Daoy (cell line): Measurements from ENCODE around the gene TXNIP. TPM values are rescaled to one million over a fixed set of nuclear protein-coding genes. Genes with fewer than 3 reads are reported as not detected.

Experiments
- DNase-seq: peaks from one replicate; pipeline ENCODE4 v3.0.0-alpha.2; 2015; ENCODE audit warnings: low read depth
- total RNA-seq: library from RNA; depleted of rRNA; stranded (reverse); fragments of >200 nt; shearing (Covaris generic); gene quantifications from 2 replicates; pipeline ENCODE4 v1.2.3, GENCODE V29; 2014

TXNIP gene
- total RNA-seq, 1 experiment from 2014 or later, result 2.6 TPM

- peak; percentile 60 for DNase-seq
Measured at GRCh38 chr1:145963265-145964019, 32.9 kb downstream of the TXNIP start.

GRCh38 chr1:145962157-145963102 lies 33.9 kb downstream of the TXNIP start:
- peak; percentile 19 for DNase-seq

- DNase-seq, result peak; percentile 44
Measured at GRCh38 chr1:145961425-145962156, 34.8 kb downstream of the TXNIP start.

- DNase-seq, result no peak
Measured at GRCh38 chr1:145961109-145961424, 35.3 kb downstream of the TXNIP start.

GRCh38 chr1:145960468-145961108 lies 35.8 kb downstream of the TXNIP start:
- peak; percentile 70 for DNase-seq

GRCh38 chr1:145959957-145960467 lies 36.4 kb downstream of the TXNIP start:
- DNase-seq, result no peak

- no peak for DNase-seq
Measured at GRCh38 chr1:145959333-145959732, 37.0 kb downstream of the TXNIP start.

GRCh38 chr1:145958734-145959133 lies 37.6 kb downstream of the TXNIP start:
- no peak for DNase-seq

GRCh38 chr1:145957443-145958319 lies 38.7 kb downstream of the TXNIP start, which contains the start of gene LIX1L:
Gene LIX1L (minus strand): TSS chr1:145958017. CDS start chr1:145957927, 90 bp downstream.
- peak; percentile 99 for DNase-seq

- DNase-seq, result peak; percentile 13
Measured at GRCh38 chr1:145956781-145957442, 39.5 kb downstream of the TXNIP start.

GRCh38 chr1:145956361-145956760 lies 40.0 kb downstream of the TXNIP start:
- no peak for DNase-seq

- no peak for DNase-seq
Measured at GRCh38 chr1:145955436-145955835, 40.9 kb downstream of the TXNIP start.

- no peak for DNase-seq
Measured at GRCh38 chr1:145953861-145954260, 42.5 kb downstream of the TXNIP start.

- DNase-seq, result no peak
Measured at GRCh38 chr1:145952903-145953302, 43.5 kb downstream of the TXNIP start.

GRCh38 chr1:145951526-145951925 lies 44.9 kb downstream of the TXNIP start:
- DNase-seq, result no peak

GRCh38 chr1:145949219-145949618 lies 47.2 kb downstream of the TXNIP start:
- DNase-seq, result no peak

- no peak for DNase-seq
Measured at GRCh38 chr1:145947551-145947950, 48.8 kb downstream of the TXNIP start.

GRCh38 chr1:145946477-145946986 lies 49.8 kb downstream of the TXNIP start:
- no peak for DNase-seq

GRCh38 chr1:145944532-145944931 lies 51.8 kb downstream of the TXNIP start:
- no peak for DNase-seq

- no peak for DNase-seq
Measured at GRCh38 chr1:145942871-145943270, 53.5 kb downstream of the TXNIP start.
